HL-60 (cell line): ENCODE data around the gene SLC23A2.

Experiments
- CTCF ChIP-seq: IDR thresholded peaks from one replicate; pipeline ENCODE4 v1.5.1; 2011; ENCODE audit warnings: low read length, control low read depth, inconsistent platforms; ENCODE audit not compliant: insufficient read depth
- REST ChIP-seq: IDR thresholded peaks from 2 replicates; pipeline ENCODE4 v1.6.1; 2012; ENCODE audit warnings: low read depth; ENCODE audit not compliant: insufficient replicate concordance

GRCh38 chr20:4918473-4918872 lies 82.8 kb downstream of the SLC23A2 start:
- TF ChIP-seq CTCF (no peak), REST (no peak)
